Gastrocnemius medialis (tissue), 4 donors: ENCODE data around the gene TIA1. TPM values are rescaled to one million over a fixed set of nuclear protein-coding genes. Genes with fewer than 3 reads are reported as not detected.
"Not testable (repeated sequence)": the region's sequence is repeated elsewhere in the genome, so short reads cannot be mapped to it uniquely, and the experiment has no call there.

ENCODE experiments used
- ATAC-seq, 2 donors: fragments of 150-250 bp; one replicate each; pipeline ENCODE4 v1.9.1; 2016
- DNase-seq, 2 donors: peaks; one replicate each; pipeline ENCODE4 v3.0.0-alpha.2; 2019
- H3K27ac ChIP-seq, 4 donors: fragments of 200-600 bp; sonication (generic); 1 replicate in 1 of 4; 2 replicates in 3 of 4; pipeline ENCODE4 v1.5.1; 2016 to 2018; ENCODE audit warnings: mild to moderate bottlenecking in 2 of 4, moderate library complexity in 1 of 4
- H3K27me3 ChIP-seq, 3 donors: fragments of 200-600 bp; sonication (generic) in 2 of 3; 1 replicate in 1 of 3; 2 replicates in 2 of 3; pipeline versions ENCODE4 v1.5.1 to v1.6.0; 2016 to 2019; ENCODE audit warnings: mild to moderate bottlenecking in 1 of 3, moderate library complexity in 1 of 3
- H3K36me3 ChIP-seq, 2 donors: fragments of 200-600 bp; sonication (generic) in 1 of 2; one replicate each; pipeline ENCODE4 v1.5.1; 2017 to 2018
- H3K4me1 ChIP-seq, 2 donors: fragments of 200-600 bp; sonication (generic) in 1 of 2; one replicate each; pipeline ENCODE4 v1.5.1; 2016 to 2017; ENCODE audit warnings: mild to moderate bottlenecking in 2 of 2
- H3K4me3 ChIP-seq, 4 donors: fragments of 200-600 bp; sonication (generic) in 3 of 4; 1 replicate in 1 of 4; 2 replicates in 3 of 4; pipeline ENCODE4 v1.5.1; 2016 to 2019; ENCODE audit warnings: mild to moderate bottlenecking in 2 of 4
- H3K9me3 ChIP-seq, 3 donors: fragments of 200-600 bp; sonication (generic) in 2 of 3; 1 replicate in 1 of 3; 2 replicates in 2 of 3; pipeline ENCODE4 v1.5.1; 2016 to 2019
- CTCF ChIP-seq, 5 experiments: fragments of 450-650 bp in 3 of 5; fragments of 200-600 bp in 2 of 5; sonication (generic) in 2 of 5; IDR thresholded peaks in 4 of 5; conservative IDR thresholded peaks in 1 of 5; 1 replicate in 4 of 5; 2 replicates in 1 of 5; pipeline ENCODE4 v1.5.1; 2016 to 2019; ENCODE audit warnings: antibody characterized with exemption in 5 of 5, mild to moderate bottlenecking in 3 of 5, moderate library complexity in 3 of 5
- POLR2A ChIP-seq, 2 donors: fragments of 450-650 bp; IDR thresholded peaks; one replicate each; pipeline ENCODE4 v1.6.1; 2017; ENCODE audit warnings: antibody characterized with exemption in 2 of 2, mild to moderate bottlenecking in 2 of 2, moderate library complexity in 2 of 2
- in situ Hi-C, 4 donors: fragments of 200-750 bp; cut with MboI; loops; one replicate each; pipeline versions ENCODE4 v1.15.0 to v1.8.0; 2017; ENCODE audit warnings: low sequenced_read_pairs in 4 of 4
- intact Hi-C: fragments of 100-400 bp; cut with DNase I; formaldehyde crosslinking; loops from one replicate; pipeline ENCODE4 v1.15.1; 2023; ENCODE audit warnings: low total_unique reads
- total RNA-seq, 4 donors: library from RNA; depleted of rRNA; stranded (reverse); fragments of >200 nt; gene quantifications; one replicate each; pipeline versions ENCODE4 v1.1.0 to v1.2.3, GENCODE V29; 2016

Gene TIA1
- total RNA-seq, 4 donors from 2014 or later = 20.2 to 54.8 (median 26.6) TPM

GRCh38 chr2:70233926-70234325 lies 14.5 kb downstream of the TIA1 start:
- Histone ChIP-seq H3K4me1 (peaks cover 10% of the 10 kb centered on the region in 2 donors), H3K9me3 (no peaks in the 10 kb centered on the region), H3K27me3 (no peaks in the 10 kb centered on the region), H3K4me3 (no peak overlapping the region), H3K27ac (no peak overlapping the region), H3K36me3 (peaks cover 0 to 42% of the 10 kb centered on the region in 2 donors)
- no peak for TF ChIP-seq POLR2A (IDR thresholded peaks at IDR 0.05)
- in situ Hi-C loops = no loop called here
- intact Hi-C loops = no loop called here
- ATAC-seq = no peak
- DNase-seq = no peak

GRCh38 chr2:70226781-70227180 lies 21.6 kb downstream of the TIA1 start:
- H3K9me3 ChIP-seq = no peaks in the 10 kb centered on the region
- in situ Hi-C loops = no loop called here
- no peak for DNase-seq
- no peaks in the 10 kb centered on the region for H3K4me1 ChIP-seq
- no peaks in the 10 kb centered on the region for H3K27me3 ChIP-seq
- intact Hi-C loops = no loop called here
- ATAC-seq = no peak
- no peak overlapping the region for H3K4me3 ChIP-seq
- H3K27ac ChIP-seq = no peak overlapping the region
- TF ChIP-seq CTCF (IDR thresholded peaks at IDR 0.05 in 4 of 5, conservative IDR thresholded peaks at IDR 0.05 in 1 of 5) = no peak
- no peak for TF ChIP-seq POLR2A (IDR thresholded peaks at IDR 0.05)
- H3K36me3 ChIP-seq = peaks cover 0 to 82% of the 10 kb centered on the region in 2 donors

GRCh38 chr2:70223305-70223704 lies 25.1 kb downstream of the TIA1 start:
- DNase-seq, in situ Hi-C loops, H3K9me3 ChIP-seq, ATAC-seq, intact Hi-C loops, H3K27me3 ChIP-seq, H3K27ac ChIP-seq, H3K4me3 ChIP-seq, H3K4me1 ChIP-seq: not testable (repeated sequence)
- peaks cover 2 to 86% of the 10 kb centered on the region in 2 donors for H3K36me3 ChIP-seq

- H3K27me3 ChIP-seq = no peaks in the 10 kb centered on the region
- intact Hi-C loops = loop anchor here (5.0 kb wide), 1 partner anchor 53 kb away; no protein-coding TSS in a partner anchor
- H3K4me1 ChIP-seq = no peaks in the 10 kb centered on the region
- H3K27ac ChIP-seq = no peak overlapping the region
- H3K9me3 ChIP-seq = no peaks in the 10 kb centered on the region
- no peak for TF ChIP-seq CTCF (IDR thresholded peaks at IDR 0.05 in 4 of 5, conservative IDR thresholded peaks at IDR 0.05 in 1 of 5)
- TF ChIP-seq POLR2A (IDR thresholded peaks at IDR 0.05) = no peak
- DNase-seq (no peak), ATAC-seq (no peak)
- no peak overlapping the region for H3K4me3 ChIP-seq
- peaks cover 2 to 63% of the 10 kb centered on the region in 2 donors for H3K36me3 ChIP-seq
- in situ Hi-C loops = no loop called here
These were observed 33.4 kb downstream of the TIA1 start for GRCh38 chr2:70214953-70215549.

GRCh38 chr2:70214365-70214764 lies 34.1 kb downstream of the TIA1 start:
- no peak for ATAC-seq
- no peaks in the 10 kb centered on the region for H3K27me3 ChIP-seq
- peaks cover 2 to 57% of the 10 kb centered on the region in 2 donors for H3K36me3 ChIP-seq
- no peak overlapping the region for H3K27ac ChIP-seq
- TF ChIP-seq POLR2A (IDR thresholded peaks at IDR 0.05) = no peak
- no peak for TF ChIP-seq CTCF (IDR thresholded peaks at IDR 0.05 in 4 of 5, conservative IDR thresholded peaks at IDR 0.05 in 1 of 5)
- H3K4me3 ChIP-seq = no peak overlapping the region
- DNase-seq = no peak
- in situ Hi-C loops (no loop called here), intact Hi-C loops (loop anchor here (5.0 kb wide), 1 partner anchor 52 kb away; no protein-coding TSS in a partner anchor)
- no peaks in the 10 kb centered on the region for H3K9me3 ChIP-seq
- H3K4me1 ChIP-seq = no peaks in the 10 kb centered on the region
